Measurements from ENCODE around the gene DNAJB1.
"Not testable (repeated sequence)": the region's sequence is repeated elsewhere in the genome, so short reads cannot be mapped to it uniquely, and the experiment has no call there.

DNAJB1 gene

GRCh38 chr19:14517840-14518505 lies at the start of gene DNAJB1:
DNAJB1 (minus strand) TSS chr19:14518397; CDS start chr19:14518349, 48 bp downstream.
- no peaks in the 10 kb centered on the region for H3K9me3 Mint-ChIP-seq
- peak within 1 kb of the TSS; percentile 100 for H3K27ac Mint-ChIP-seq (ENCODE audit: low read depth)
- peaks cover 74% of the 10 kb centered on the region for H3K36me3 Mint-ChIP-seq (ENCODE audit: insufficient read depth)
- H3K4me1 Mint-ChIP-seq, result peaks cover 63% of the 10 kb centered on the region
- DNase-seq (ENCODE audit: low spot score in 2 of 2) (peak in 1 of 2 donors; percentile 58), ATAC-seq (replicated peaks; ENCODE audit: extremely low read depth, poor library complexity, severe bottlenecking) (peak; percentile 46)
- no peaks in the 10 kb centered on the region for H3K27me3 Mint-ChIP-seq
- H3K4me3 Mint-ChIP-seq, result peak within 1 kb of the TSS; percentile 94

DNA sequence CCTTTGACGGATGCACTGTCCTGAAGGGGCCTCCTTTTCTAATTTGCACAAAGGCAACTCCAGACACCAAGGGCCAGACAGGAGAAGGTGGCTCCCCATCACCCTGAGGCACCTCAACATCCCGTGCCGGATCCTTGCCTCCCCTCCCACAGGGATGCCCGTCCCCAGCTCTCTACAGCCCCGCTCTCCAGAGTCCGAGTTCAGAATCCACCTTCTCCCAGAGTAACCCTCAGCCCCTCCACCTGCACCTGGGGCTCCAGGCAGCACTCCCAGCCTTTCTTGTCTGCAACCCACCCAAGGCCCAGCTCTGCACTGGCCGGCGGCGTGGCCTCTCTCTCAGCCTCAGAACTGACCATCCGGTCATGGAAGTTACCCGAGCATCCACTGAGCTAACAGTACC lies 48.9 kb upstream of the DNAJB1 start:
- Mint-ChIP-seq H3K36me3 (ENCODE audit: insufficient read depth) (peaks cover 18% of the 10 kb centered on the region), H3K4me3 (peak overlapping the region; percentile 45), H3K4me1 (peaks cover 61% of the 10 kb centered on the region), H3K9me3 (no peaks in the 10 kb centered on the region), H3K27ac (ENCODE audit: low read depth) (peak overlapping the region; percentile 72), H3K27me3 (no peaks in the 10 kb centered on the region)
- ATAC-seq (replicated peaks; ENCODE audit: extremely low read depth, poor library complexity, severe bottlenecking) (no peak), DNase-seq (ENCODE audit: low spot score in 2 of 2) (no peak)

DNA sequence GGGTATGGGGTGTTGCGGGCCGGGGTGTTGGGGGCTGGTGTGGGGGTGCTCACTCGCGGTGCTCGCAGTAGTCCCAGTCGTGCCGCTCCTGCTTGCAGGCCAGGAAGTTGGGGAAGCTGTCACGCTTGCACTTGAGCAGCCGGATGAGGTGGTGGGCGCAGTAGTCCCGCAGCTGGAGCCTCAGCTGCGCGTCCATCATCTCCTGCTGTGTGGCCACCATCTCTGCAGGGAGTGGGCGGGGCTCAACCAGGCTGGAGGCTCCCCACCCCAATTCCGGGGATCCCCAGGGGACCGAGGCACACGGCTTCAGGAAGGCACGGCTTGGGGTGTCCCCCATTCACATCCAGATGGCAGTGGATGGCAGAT lies 48.5 kb upstream of the DNAJB1 start:
- DNase-seq (ENCODE audit: low spot score in 2 of 2), result no peak
- ATAC-seq (replicated peaks; ENCODE audit: extremely low read depth, poor library complexity, severe bottlenecking), result peak; percentile 15
- no peaks in the 10 kb centered on the region for H3K27me3 Mint-ChIP-seq
- H3K27ac Mint-ChIP-seq (ENCODE audit: low read depth), result peak overlapping the region; percentile 72
- H3K4me3 Mint-ChIP-seq, result peak overlapping the region; percentile 45
- H3K36me3 Mint-ChIP-seq (ENCODE audit: insufficient read depth), result peaks cover 17% of the 10 kb centered on the region
- peaks cover 60% of the 10 kb centered on the region for H3K4me1 Mint-ChIP-seq
- H3K9me3 Mint-ChIP-seq, result no peaks in the 10 kb centered on the region

DNA sequence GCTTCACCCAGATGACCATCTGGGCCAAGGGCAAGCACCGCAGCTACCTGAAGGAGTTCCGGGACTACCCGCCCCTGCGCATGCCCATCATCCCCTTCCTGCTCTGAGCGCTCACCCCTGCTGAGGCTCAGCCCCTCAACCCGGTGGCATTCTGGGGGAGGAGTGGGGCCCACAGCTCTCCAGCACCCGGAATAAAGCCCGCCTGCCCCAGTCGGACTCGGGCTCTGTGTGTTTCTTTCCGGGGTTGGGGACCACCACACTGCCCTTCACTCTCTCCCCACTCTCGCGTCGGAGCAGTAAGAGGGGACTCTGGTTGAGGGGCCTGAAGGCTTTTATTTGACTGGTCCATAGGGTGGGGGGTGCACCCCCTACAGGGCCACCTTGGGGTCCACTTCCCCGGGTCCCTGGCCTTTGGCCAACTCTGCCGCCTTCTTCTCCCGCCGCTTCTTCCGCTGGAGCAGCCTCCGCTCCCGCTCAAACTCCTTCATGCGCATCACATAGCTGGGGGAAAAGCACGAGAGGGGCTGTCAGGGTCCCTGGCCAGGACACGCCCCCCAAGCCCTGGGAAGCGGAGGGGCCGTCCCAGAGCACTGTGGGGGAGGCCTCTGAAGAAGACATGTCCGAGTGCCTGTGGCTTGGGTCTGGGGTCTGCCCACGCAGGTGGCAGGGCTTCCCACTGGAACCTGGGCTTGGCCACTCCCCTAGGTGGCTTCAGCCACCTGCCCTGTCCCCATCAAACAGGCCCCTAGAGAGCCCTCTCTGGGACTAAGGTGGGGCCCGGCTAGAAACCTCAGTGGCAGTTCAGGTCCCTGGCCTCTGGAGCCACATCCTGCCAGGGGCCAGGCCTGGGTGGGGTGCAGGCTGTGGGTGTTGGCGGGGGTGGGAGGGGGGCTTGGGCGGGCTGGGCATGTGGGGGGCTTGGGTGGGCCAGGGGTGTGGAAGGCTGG lies 47.8 kb upstream of the DNAJB1 start:
- ATAC-seq (replicated peaks; ENCODE audit: extremely low read depth, poor library complexity, severe bottlenecking), result no peak
- peak overlapping the region; percentile 72 for H3K27ac Mint-ChIP-seq (ENCODE audit: low read depth)

GRCh38 chr19:14565298-14565679 lies 47.1 kb upstream of the DNAJB1 start:
- no peak for ATAC-seq (replicated peaks; ENCODE audit: extremely low read depth, poor library complexity, severe bottlenecking)
- H3K4me3 Mint-ChIP-seq, result no peak overlapping the region
- H3K27ac Mint-ChIP-seq (ENCODE audit: low read depth), result peak overlapping the region; percentile 22
- peaks cover 51% of the 10 kb centered on the region for H3K4me1 Mint-ChIP-seq
- no peaks in the 10 kb centered on the region for H3K9me3 Mint-ChIP-seq
- peaks cover 14% of the 10 kb centered on the region for H3K36me3 Mint-ChIP-seq (ENCODE audit: insufficient read depth)
- no peak for DNase-seq (ENCODE audit: low spot score in 2 of 2)
- H3K27me3 Mint-ChIP-seq, result no peaks in the 10 kb centered on the region

More for the DNA sequence above, 47.8 kb upstream of the DNAJB1 start:
- DNase-seq (ENCODE audit: low spot score in 2 of 2), result no peak
- Mint-ChIP-seq H3K36me3 (ENCODE audit: insufficient read depth) (peaks cover 14% of the 10 kb centered on the region), H3K9me3 (no peaks in the 10 kb centered on the region), H3K27me3 (no peaks in the 10 kb centered on the region), H3K4me3 (peak overlapping the region; percentile 45), H3K4me1 (peaks cover 53% of the 10 kb centered on the region)

DNA sequence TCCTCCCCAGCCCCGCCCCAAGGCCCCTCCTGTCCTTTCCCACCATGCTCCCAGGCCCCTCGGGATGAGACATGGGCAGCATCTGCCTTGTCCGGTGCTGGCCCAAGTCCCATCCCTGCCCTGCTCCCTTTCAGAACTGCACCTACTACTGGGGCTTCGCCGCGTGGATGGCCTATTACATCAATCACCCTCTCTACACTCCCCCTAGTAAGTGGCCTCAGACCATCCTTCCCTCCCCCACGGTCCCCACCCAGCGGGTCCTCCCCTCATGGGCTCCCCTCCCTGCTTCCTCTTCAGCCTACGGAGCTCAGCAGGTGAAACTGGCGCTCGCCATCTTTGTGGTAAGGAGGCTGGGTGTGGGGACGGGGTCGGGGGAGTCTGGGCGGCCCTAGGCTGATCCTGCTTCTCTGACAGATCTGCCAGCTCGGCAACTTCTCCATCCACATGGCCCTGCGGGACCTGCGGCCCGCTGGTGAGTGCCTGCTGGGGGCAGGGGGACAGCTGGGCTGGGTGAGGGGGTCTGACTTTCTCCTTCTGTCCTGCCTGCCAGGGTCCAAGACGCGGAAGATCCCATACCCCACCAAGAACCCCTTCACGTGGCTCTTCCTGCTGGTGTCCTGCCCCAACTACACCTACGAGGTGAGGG lies 46.6 kb upstream of the DNAJB1 start:
- Mint-ChIP-seq H3K4me1 (peaks cover 53% of the 10 kb centered on the region), H3K36me3 (ENCODE audit: insufficient read depth) (peaks cover 14% of the 10 kb centered on the region), H3K27ac (ENCODE audit: low read depth) (peak overlapping the region; percentile 22)
- not testable (repeated sequence) for ATAC-seq (replicated peaks; ENCODE audit: extremely low read depth, poor library complexity, severe bottlenecking); H3K4me3 Mint-ChIP-seq; H3K9me3 Mint-ChIP-seq; DNase-seq (ENCODE audit: low spot score in 2 of 2); H3K27me3 Mint-ChIP-seq

DNA sequence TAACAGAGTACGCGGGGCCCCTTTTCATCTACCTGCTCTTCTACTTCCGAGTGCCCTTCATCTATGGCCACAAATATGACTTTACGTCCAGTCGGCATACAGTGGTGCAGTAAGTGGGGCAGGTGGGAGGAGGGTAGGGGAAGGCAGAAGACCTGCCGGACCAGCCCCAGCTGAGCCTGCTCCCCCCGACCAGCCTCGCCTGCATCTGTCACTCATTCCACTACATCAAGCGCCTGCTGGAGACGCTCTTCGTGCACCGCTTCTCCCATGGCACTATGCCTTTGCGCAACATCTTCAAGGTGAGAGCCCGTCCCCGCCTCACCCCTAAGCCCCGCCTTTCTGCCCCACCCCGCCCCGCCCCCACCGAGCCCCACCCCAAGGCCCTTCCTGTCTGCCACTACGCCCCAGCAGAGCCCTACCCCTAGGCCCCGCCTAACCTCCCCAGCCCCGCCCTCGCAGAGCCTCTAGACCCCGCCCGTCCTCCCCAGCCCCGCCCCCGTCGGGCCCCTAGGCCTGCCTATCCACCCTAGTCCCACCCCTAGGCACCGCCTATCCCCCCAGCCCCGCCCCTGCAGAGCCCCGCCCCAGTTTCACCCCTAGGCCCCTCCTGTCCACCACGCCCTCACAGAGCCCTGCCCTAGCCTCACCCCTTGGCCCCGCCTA lies 45.9 kb upstream of the DNAJB1 start:
- Mint-ChIP-seq H3K27me3 (no peaks in the 10 kb centered on the region), H3K9me3 (no peaks in the 10 kb centered on the region), H3K4me1 (peaks cover 48% of the 10 kb centered on the region), H3K27ac (ENCODE audit: low read depth) (no peak overlapping the region), H3K36me3 (ENCODE audit: insufficient read depth) (peaks cover 14% of the 10 kb centered on the region), H3K4me3 (no peak overlapping the region)
- peak; percentile 41 for ATAC-seq (replicated peaks; ENCODE audit: extremely low read depth, poor library complexity, severe bottlenecking)
- no peak for DNase-seq (ENCODE audit: low spot score in 2 of 2)

- DNase-seq (ENCODE audit: low spot score in 2 of 2), result no peak
- Mint-ChIP-seq H3K36me3 (ENCODE audit: insufficient read depth) (peaks cover 14% of the 10 kb centered on the region), H3K9me3 (no peaks in the 10 kb centered on the region), H3K4me1 (peaks cover 43% of the 10 kb centered on the region), H3K27ac (ENCODE audit: low read depth) (no peak overlapping the region), H3K4me3 (no peak overlapping the region), H3K27me3 (no peaks in the 10 kb centered on the region)
- no peak for ATAC-seq (replicated peaks; ENCODE audit: extremely low read depth, poor library complexity, severe bottlenecking)
These were observed 45.4 kb upstream of the DNAJB1 start for GRCh38 chr19:14563590-14563926.

DNA sequence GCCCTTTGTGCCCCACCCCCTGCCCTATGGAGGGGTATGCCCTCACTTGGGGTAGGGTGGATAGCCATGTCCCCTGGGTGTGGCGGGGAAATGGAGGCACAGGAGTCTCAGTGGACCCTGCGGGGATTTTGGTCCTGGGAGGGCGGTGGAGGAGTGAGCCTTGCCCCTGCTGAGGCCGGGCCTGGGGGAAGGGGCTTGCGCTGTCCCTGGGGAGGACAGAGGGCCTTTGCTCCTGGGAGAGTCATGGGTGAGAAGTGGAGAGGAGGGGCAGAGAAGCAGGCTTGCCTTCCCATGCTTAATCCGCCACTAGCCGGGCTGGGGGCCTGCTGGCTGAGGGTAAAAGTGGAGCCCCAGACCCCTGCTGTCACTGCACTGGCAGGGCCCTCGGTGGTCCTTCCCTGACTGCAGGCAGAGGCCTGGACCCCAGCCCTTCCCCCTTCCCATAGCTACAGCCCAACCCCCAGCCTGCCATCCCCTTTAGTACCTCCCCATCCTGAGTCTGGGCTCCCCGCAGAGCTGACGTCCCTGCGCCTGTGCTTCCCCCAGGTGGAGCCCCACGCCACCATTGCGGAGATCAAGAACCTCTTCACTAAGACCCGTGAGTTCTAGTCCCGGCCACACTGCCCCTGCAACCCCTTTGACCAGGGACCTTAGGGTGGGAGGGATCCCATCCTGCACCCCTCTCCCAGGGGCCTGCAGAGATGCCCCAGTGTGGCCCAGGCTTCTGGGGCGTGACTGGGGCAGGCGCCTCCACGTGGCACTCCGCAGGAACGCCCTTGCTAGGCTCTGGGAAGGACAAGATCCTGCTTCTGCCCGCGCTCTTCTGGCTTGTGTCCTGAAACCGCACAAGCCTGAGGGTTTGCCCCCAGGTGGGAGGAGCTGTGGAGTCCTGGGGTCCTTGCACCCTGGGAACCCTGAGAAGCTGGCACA lies 44.7 kb upstream of the DNAJB1 start:
- Mint-ChIP-seq H3K9me3 (no peaks in the 10 kb centered on the region), H3K27ac (ENCODE audit: low read depth) (peak overlapping the region; percentile 76)
- no peak for ATAC-seq (replicated peaks; ENCODE audit: extremely low read depth, poor library complexity, severe bottlenecking)

DNA sequence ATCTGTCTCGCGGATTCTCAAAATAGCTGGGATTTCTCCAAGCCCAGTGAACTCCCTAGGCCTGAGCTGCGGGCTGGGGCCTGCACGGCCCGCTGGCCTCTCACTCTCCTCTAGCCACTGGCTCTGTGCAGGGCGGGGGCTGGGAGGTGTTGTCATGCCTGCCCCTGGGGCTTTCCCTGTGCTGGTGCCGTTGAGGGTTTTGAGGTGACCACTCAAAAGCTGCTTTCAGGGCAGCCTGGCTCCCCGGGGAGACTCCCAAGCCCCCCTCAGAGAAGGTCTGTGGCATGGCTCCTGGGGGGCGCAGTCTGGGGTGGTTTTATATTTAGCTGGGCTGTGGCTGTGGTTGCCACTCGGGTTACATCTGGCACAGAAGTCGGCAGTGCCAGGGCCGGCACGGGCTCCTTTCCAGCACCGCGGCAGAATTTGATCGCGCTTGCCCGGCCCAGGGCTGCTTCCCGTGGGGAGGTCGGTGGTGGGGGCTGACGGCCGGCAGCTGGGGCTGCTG lies 43.7 kb upstream of the DNAJB1 start:
- H3K27ac Mint-ChIP-seq (ENCODE audit: low read depth), result peak overlapping the region; percentile 76
- H3K4me3 Mint-ChIP-seq, result peak overlapping the region; percentile 46
- H3K9me3 Mint-ChIP-seq, result no peaks in the 10 kb centered on the region
- H3K27me3 Mint-ChIP-seq, result no peaks in the 10 kb centered on the region
- DNase-seq (ENCODE audit: low spot score in 2 of 2) (no peak), ATAC-seq (replicated peaks; ENCODE audit: extremely low read depth, poor library complexity, severe bottlenecking) (peak; percentile 16)
- H3K4me1 Mint-ChIP-seq, result peaks cover 27% of the 10 kb centered on the region
- H3K36me3 Mint-ChIP-seq (ENCODE audit: insufficient read depth), result peaks cover 15% of the 10 kb centered on the region

More for the DNA sequence above, 44.7 kb upstream of the DNAJB1 start:
- peak overlapping the region; percentile 46 for H3K4me3 Mint-ChIP-seq
- H3K4me1 Mint-ChIP-seq, result peaks cover 37% of the 10 kb centered on the region
- H3K36me3 Mint-ChIP-seq (ENCODE audit: insufficient read depth), result peaks cover 14% of the 10 kb centered on the region
- H3K27me3 Mint-ChIP-seq, result no peaks in the 10 kb centered on the region
- no peak for DNase-seq (ENCODE audit: low spot score in 2 of 2)

- no peak for DNase-seq (ENCODE audit: low spot score in 2 of 2)
- H3K27ac Mint-ChIP-seq (ENCODE audit: low read depth), result peak overlapping the region; percentile 76
- H3K36me3 Mint-ChIP-seq (ENCODE audit: insufficient read depth), result peaks cover 14% of the 10 kb centered on the region
- H3K9me3 Mint-ChIP-seq, result no peaks in the 10 kb centered on the region
- no peak for ATAC-seq (replicated peaks; ENCODE audit: extremely low read depth, poor library complexity, severe bottlenecking)
- no peak overlapping the region for H3K4me3 Mint-ChIP-seq
- H3K4me1 Mint-ChIP-seq, result peaks cover 32% of the 10 kb centered on the region
- H3K27me3 Mint-ChIP-seq, result no peaks in the 10 kb centered on the region
These were observed 43.1 kb upstream of the DNAJB1 start for GRCh38 chr19:14561249-14561648.
